ENCODE results near the gene ZBTB8OS.

ZBTB8OS gene

GRCh38 chr1:32652244-32652962 lies 2.1 kb upstream of the ZBTB8OS start:
- TF ChIP-seq POLR2AphosphoS5 (IDR thresholded peaks at IDR 0.05; ENCODE audit: low read depth, low read length): no peak
- no peak for TF ChIP-seq TAF1 (IDR thresholded peaks at IDR 0.05; ENCODE audit: borderline replicate concordance, insufficient read depth, low read length)
- TF ChIP-seq FOXP2 (optimal IDR thresholded peaks at IDR 0.05; ENCODE audit: borderline replicate concordance, extremely low read depth, extremely low read length, insufficient read depth): no peak
- no peak for TF ChIP-seq SIN3A (IDR thresholded peaks at IDR 0.05; ENCODE audit: borderline replicate concordance, insufficient read depth, low read length)
- TF ChIP-seq REST (IDR thresholded peaks at IDR 0.05; ENCODE audit: insufficient read depth in 1 of 2, low read depth in 2 of 2, low read length in 2 of 2): no peak

- TF ChIP-seq TAF1 (IDR thresholded peaks at IDR 0.05; ENCODE audit: borderline replicate concordance, insufficient read depth, low read length) (no peak), POLR2AphosphoS5 (IDR thresholded peaks at IDR 0.05; ENCODE audit: low read depth, low read length) (no peak), FOXP2 (optimal IDR thresholded peaks at IDR 0.05; ENCODE audit: borderline replicate concordance, extremely low read depth, extremely low read length, insufficient read depth) (no peak), SIN3A (IDR thresholded peaks at IDR 0.05; ENCODE audit: borderline replicate concordance, insufficient read depth, low read length) (no peak), REST (IDR thresholded peaks at IDR 0.05; ENCODE audit: insufficient read depth in 1 of 2, low read depth in 2 of 2, low read length in 2 of 2) (no peak)
Measured at GRCh38 chr1:32651461-32652073, 1.2 kb upstream of the ZBTB8OS start.

GRCh38 chr1:32650752-32651460 lies 556 bp upstream of the ZBTB8OS start, which contains the start of gene RBBP4:
RBBP4 (plus strand) TSS chr1:32651208; CDS start chr1:32651307, 99 bp downstream.
- TF ChIP-seq TAF1 (IDR thresholded peaks at IDR 0.05; ENCODE audit: borderline replicate concordance, insufficient read depth, low read length): peak; percentile 61; the same call in 1 of the 2 replicates
- TF ChIP-seq POLR2AphosphoS5 (IDR thresholded peaks at IDR 0.05; ENCODE audit: low read depth, low read length): peak; percentile 69; the same call in 1 of the 2 replicates
- TF ChIP-seq REST (IDR thresholded peaks at IDR 0.05; ENCODE audit: insufficient read depth in 1 of 2, low read depth in 2 of 2, low read length in 2 of 2): 0 out of 4 replicates have a peak, but pooled peaks of 1 of the 2 experiments have one; percentile 7
- TF ChIP-seq FOXP2 (optimal IDR thresholded peaks at IDR 0.05; ENCODE audit: borderline replicate concordance, extremely low read depth, extremely low read length, insufficient read depth): no peak
- TF ChIP-seq SIN3A (IDR thresholded peaks at IDR 0.05; ENCODE audit: borderline replicate concordance, insufficient read depth, low read length): peak; percentile 69; the same call in 1 of the 2 replicates

GRCh38 chr1:32647308-32648134 lies 2.8 kb downstream of the ZBTB8OS start:
- TF ChIP-seq TAF1 (IDR thresholded peaks at IDR 0.05; ENCODE audit: borderline replicate concordance, insufficient read depth, low read length) (no peak), REST (IDR thresholded peaks at IDR 0.05; ENCODE audit: insufficient read depth in 1 of 2, low read depth in 2 of 2, low read length in 2 of 2) (no peak), POLR2AphosphoS5 (IDR thresholded peaks at IDR 0.05; ENCODE audit: low read depth, low read length) (no peak), FOXP2 (optimal IDR thresholded peaks at IDR 0.05; ENCODE audit: borderline replicate concordance, extremely low read depth, extremely low read length, insufficient read depth) (no peak), SIN3A (IDR thresholded peaks at IDR 0.05; ENCODE audit: borderline replicate concordance, insufficient read depth, low read length) (no peak)
